Tibial artery (tissue), 4 donors: ENCODE data around the gene DDX24.

Source experiments
- DNase-seq, 2 donors: peaks; one replicate each; pipeline ENCODE4 v3.0.0-alpha.2; 2019
- H3K27ac ChIP-seq, 2 donors: fragments of 200-600 bp; sonication (generic) in 1 of 2; 1 replicate in 1 of 2; 2 replicates in 1 of 2; pipeline ENCODE4 v1.5.1; 2018 to 2019; ENCODE audit warnings: mild to moderate bottlenecking in 1 of 2
- H3K27me3 ChIP-seq, 2 donors: fragments of 200-600 bp; sonication (generic) in 1 of 2; one replicate each; pipeline versions ENCODE4 v1.5.1 to v1.6.0; 2016 to 2019
- H3K36me3 ChIP-seq, 3 donors: fragments of 200-600 bp; sonication (generic) in 2 of 3; one replicate each; pipeline ENCODE4 v1.5.1; 2016 to 2019; ENCODE audit warnings: mild to moderate bottlenecking in 2 of 3
- H3K4me1 ChIP-seq, 4 donors: fragments of 200-600 bp; sonication (generic) in 2 of 4; 1 replicate in 3 of 4; 2 replicates in 1 of 4; pipeline ENCODE4 v1.5.1; 2016 to 2019
- H3K4me3 ChIP-seq, 2 donors: fragments of 200-600 bp; sonication (generic) in 1 of 2; 1 replicate in 1 of 2; 2 replicates in 1 of 2; pipeline ENCODE4 v1.5.1; 2018 to 2019; ENCODE audit warnings: mild to moderate bottlenecking in 2 of 2
- H3K9me3 ChIP-seq, 3 donors: fragments of 200-600 bp; sonication (generic) in 1 of 3; one replicate each; pipeline ENCODE4 v1.5.1; 2016 to 2019
- intact Hi-C: fragments of 100-400 bp; cut with DNase I; formaldehyde crosslinking; loops from one replicate; pipeline ENCODE4 v1.15.0; 2023; ENCODE audit warnings: low total_unique reads
- TF ChIP-seq, protein P1 (sequence below), 2 experiments: fragments of 200-600 bp in 1 of 2; fragments of 450-650 bp in 1 of 2; IDR thresholded peaks; one replicate each; pipeline ENCODE4 v1.5.1; 2017 to 2019; ENCODE audit warnings: antibody characterized with exemption in 2 of 2, mild to moderate bottlenecking in 1 of 2, moderate library complexity in 1 of 2

DDX24 gene

DNA sequence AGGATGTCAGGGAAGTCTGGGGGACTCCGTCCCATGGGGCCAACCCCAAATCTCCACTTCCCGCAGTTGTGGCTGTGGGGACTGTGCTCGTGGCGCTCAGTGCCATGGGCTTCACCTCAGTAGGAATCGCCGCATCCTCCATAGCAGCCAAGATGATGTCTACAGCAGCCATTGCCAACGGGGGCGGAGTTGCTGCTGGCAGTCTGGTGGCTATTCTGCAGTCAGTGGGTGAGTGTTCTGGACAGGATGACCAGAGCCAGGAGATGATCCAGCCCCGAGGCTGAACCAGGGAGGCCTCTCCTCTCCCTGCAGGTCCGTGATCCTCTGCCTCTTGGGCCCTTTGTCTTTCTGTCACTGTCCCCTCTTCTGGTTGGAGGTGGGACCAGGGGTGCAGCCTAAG, 20.7 kb upstream of the DDX24 start:
- no peaks in the 10 kb centered on the region for H3K27me3 ChIP-seq
- no peaks in the 10 kb centered on the region for H3K4me1 ChIP-seq
- DNase-seq = peak in 1 of 2 donors; percentile 58
- TF ChIP-seq, protein P1, sequence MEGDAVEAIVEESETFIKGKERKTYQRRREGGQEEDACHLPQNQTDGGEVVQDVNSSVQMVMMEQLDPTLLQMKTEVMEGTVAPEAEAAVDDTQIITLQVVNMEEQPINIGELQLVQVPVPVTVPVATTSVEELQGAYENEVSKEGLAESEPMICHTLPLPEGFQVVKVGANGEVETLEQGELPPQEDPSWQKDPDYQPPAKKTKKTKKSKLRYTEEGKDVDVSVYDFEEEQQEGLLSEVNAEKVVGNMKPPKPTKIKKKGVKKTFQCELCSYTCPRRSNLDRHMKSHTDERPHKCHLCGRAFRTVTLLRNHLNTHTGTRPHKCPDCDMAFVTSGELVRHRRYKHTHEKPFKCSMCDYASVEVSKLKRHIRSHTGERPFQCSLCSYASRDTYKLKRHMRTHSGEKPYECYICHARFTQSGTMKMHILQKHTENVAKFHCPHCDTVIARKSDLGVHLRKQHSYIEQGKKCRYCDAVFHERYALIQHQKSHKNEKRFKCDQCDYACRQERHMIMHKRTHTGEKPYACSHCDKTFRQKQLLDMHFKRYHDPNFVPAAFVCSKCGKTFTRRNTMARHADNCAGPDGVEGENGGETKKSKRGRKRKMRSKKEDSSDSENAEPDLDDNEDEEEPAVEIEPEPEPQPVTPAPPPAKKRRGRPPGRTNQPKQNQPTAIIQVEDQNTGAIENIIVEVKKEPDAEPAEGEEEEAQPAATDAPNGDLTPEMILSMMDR (IDR thresholded peaks at IDR 0.05) = no peak
- no peaks in the 10 kb centered on the region for H3K36me3 ChIP-seq
- intact Hi-C loops = no loop called here
- no peaks in the 10 kb centered on the region for H3K9me3 ChIP-seq
- H3K27ac ChIP-seq = no peak overlapping the region
- no peak overlapping the region for H3K4me3 ChIP-seq

DNA sequence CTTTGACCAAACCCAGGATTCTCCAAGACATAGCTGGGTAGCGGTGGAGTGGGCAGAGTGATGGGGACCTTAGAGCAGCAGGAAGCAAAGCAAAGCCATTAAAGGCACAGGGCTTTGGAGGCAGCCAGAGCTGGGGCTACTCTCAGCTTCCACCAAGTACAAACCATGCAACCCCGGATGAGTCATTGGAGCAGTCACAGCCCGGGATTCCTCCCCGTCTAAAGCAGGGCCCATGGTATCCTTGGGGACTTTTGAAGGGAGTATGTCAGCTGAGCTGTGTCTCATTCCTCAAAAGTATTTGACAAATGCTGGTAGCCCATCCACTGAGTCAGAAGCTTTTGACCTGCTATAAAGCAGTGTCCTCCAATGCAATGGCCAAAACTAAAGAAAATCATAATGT, 19.8 kb upstream of the DDX24 start:
- TF ChIP-seq, protein P1 (IDR thresholded peaks at IDR 0.05) = no peak
- H3K4me3 ChIP-seq = no peak overlapping the region
- DNase-seq = peak in 1 of 2 donors; percentile 39
- H3K27ac ChIP-seq = no peak overlapping the region
- no peaks in the 10 kb centered on the region for H3K4me1 ChIP-seq
- H3K36me3 ChIP-seq = no peaks in the 10 kb centered on the region
- H3K9me3 ChIP-seq = no peaks in the 10 kb centered on the region
- intact Hi-C loops = no loop called here
- no peaks in the 10 kb centered on the region for H3K27me3 ChIP-seq

DNA sequence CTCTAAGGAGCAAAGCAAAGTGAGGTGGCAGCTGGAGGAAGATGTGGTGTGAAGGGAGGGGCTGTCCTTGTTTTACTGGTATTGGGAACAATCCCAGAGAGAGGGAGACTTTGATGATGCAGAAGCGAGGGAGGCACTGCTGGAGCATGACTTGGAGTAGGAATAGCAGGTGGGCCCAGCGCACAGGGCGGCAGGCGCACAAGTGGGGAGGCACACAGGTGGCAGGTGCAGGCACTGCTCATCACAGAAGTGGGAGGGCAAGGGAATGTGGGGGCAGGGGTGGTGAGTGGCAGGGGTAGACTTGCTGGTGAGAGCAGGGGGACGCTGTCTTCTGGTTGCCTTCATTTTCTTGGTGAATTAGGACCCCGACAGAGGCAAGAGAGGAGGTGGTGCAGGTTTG, 18.0 kb upstream of the DDX24 start:
- no peaks in the 10 kb centered on the region for H3K9me3 ChIP-seq

DNA sequence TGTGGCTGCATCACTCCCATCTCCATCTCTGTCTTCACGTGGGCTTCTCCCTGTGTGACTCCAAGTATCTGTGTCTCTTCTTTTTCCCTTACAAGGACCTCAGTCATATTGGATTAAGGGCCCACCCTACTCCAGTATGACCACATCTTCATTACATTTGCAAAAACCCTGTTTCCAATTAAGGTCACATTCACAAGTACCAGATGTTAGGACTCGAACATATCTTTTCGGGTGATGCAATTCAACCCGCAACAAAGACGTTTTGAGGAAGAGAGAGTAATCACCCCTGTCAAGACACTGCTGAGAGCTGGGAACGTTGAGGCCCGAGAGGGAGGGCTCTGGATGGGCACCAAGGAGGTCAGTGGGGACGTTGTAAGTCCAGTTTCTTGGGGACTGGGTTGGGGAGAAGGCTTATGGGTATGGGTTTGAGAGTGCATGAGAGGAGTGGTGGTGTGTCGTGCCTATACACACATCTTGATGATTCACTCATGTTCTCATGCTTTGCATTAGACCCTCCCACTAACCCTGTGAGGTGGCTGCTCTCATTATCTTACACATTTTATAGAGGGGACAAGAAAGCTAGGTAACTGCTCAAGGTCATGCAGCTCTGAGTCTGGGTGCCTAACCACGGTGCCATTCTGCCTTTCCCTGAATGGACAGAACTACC, 17.5 kb upstream of the DDX24 start:
- TF ChIP-seq, protein P1 (IDR thresholded peaks at IDR 0.05) = no peak
- DNase-seq = no peak
- no peak overlapping the region for H3K4me3 ChIP-seq
- no peaks in the 10 kb centered on the region for H3K9me3 ChIP-seq
- H3K4me1 ChIP-seq = no peaks in the 10 kb centered on the region
- no peak overlapping the region for H3K27ac ChIP-seq
- H3K27me3 ChIP-seq = no peaks in the 10 kb centered on the region
- H3K36me3 ChIP-seq = no peaks in the 10 kb centered on the region
- intact Hi-C loops = no loop called here

More for the DNA sequence above, 18.0 kb upstream of the DDX24 start:
- intact Hi-C loops = no loop called here
- Histone ChIP-seq H3K27me3 (no peaks in the 10 kb centered on the region), H3K4me1 (no peaks in the 10 kb centered on the region), H3K4me3 (no peak overlapping the region), H3K27ac (no peak overlapping the region), H3K36me3 (no peaks in the 10 kb centered on the region)
- no peak for DNase-seq
- TF ChIP-seq, protein P1 (IDR thresholded peaks at IDR 0.05) = no peak

DNA sequence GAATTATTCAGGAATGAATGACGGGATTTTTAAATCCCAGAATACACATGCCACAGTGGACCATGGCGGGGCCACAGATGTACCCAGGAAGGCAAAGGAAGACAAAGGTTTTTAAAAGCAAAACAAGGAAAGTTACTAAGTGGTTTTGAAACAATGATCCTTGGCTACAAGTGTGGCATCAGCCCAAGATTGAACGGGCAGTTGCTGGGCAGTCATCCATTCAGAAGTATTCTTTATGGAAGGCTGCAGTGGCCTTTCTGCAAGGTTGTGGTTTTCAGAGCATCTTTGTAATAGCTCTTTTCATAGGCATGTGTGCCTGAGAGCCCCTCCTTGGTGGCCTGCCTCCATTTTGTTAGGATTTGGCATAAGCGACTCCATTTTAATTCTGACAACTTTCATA, 16.1 kb upstream of the DDX24 start:
- Histone ChIP-seq H3K36me3 (no peaks in the 10 kb centered on the region), H3K4me1 (no peaks in the 10 kb centered on the region), H3K27me3 (no peaks in the 10 kb centered on the region), H3K9me3 (no peaks in the 10 kb centered on the region), H3K27ac (no peak overlapping the region), H3K4me3 (no peak overlapping the region)
- DNase-seq = no peak
- TF ChIP-seq, protein P1 (IDR thresholded peaks at IDR 0.05) = no peak
- intact Hi-C loops = no loop called here

DNA sequence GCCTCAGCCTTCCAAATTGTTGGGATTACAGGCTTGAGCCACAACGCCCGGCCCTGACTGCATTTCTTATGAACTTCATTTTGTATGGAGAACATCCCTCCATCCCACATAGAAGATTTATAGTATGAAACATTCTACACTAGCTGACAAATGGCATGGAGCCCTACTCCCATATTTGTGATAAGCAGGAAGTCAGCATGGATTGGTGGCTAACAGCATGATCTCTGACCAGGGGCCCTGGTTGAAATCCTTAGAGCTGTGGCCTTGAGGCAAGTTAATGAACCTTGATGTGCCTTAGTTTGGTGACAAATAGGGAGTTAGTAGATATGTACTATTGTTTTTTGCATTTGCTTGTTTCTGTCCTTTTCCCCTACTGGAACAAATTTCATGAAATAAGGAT, 12.4 kb upstream of the DDX24 start:
- intact Hi-C loops = no loop called here
- no peaks in the 10 kb centered on the region for H3K27me3 ChIP-seq
- DNase-seq = no peak

More for the DNA sequence above, 12.4 kb upstream of the DDX24 start:
- Histone ChIP-seq H3K4me1 (no peaks in the 10 kb centered on the region), H3K27ac (no peak overlapping the region), H3K4me3 (no peak overlapping the region), H3K9me3 (no peaks in the 10 kb centered on the region), H3K36me3 (no peaks in the 10 kb centered on the region)
- TF ChIP-seq, protein P1 (IDR thresholded peaks at IDR 0.05) = no peak
